Activated CD8-positive, alpha-beta T cell treated with anti-CD3 and anti-CD28 coated beads, Interleukin-2, amount 10 ng/mL, durations not matched to agents 7 days and 5 days (primary cell): ENCODE measurements around the gene SMIM7. TPM values are rescaled to one million over a fixed set of nuclear protein-coding genes. Genes with fewer than 3 reads are reported as not detected.
"Not testable (repeated sequence)": the region's sequence is repeated elsewhere in the genome, so short reads cannot be mapped to it uniquely, and the experiment has no call there.

Experiments used
- ATAC-seq: fragments of 150-1000 bp; cut with Tn5 transposase; one replicate; pipeline ENCODE4 v1.10.0; 2021; ENCODE audit warnings: moderate library complexity
- CTCF ChIA-PET: fragments of 350-600 bp; sonication (Branson Sonifier 250); formaldehyde crosslinking; loops from one replicate; lab custom pipeline; 2021; ENCODE audit warnings: antibody characterized with exemption; lab: Charles Lee
- POLR2A ChIA-PET: fragments of 350-600 bp; sonication (Branson Sonifier 250); formaldehyde crosslinking; loops from one replicate; lab custom pipeline; 2021; ENCODE audit warnings: antibody characterized with exemption; lab: Charles Lee
- DNase-seq: peaks from one replicate; pipeline ENCODE4 v3.0.0-alpha.2; 2020
- H3K27ac Mint-ChIP-seq: one replicate; pipeline ENCODE4 v1.8.0; 2021; ENCODE audit warnings: mild to moderate bottlenecking, mixed read lengths
- H3K27me3 Mint-ChIP-seq: one replicate; pipeline ENCODE4 v1.8.0; 2021; ENCODE audit warnings: low read depth, mixed read lengths
- H3K36me3 Mint-ChIP-seq: one replicate; pipeline ENCODE4 v1.8.0; 2021; ENCODE audit warnings: low read depth, mixed read lengths
- H3K4me1 Mint-ChIP-seq: one replicate; pipeline ENCODE4 v1.8.0; 2021; ENCODE audit warnings: low read depth, mixed read lengths
- H3K4me3 Mint-ChIP-seq: one replicate; pipeline ENCODE4 v1.8.0; 2021; ENCODE audit warnings: mild to moderate bottlenecking, mixed read lengths
- H3K9me3 Mint-ChIP-seq: one replicate; pipeline ENCODE4 v1.8.0; 2022; ENCODE audit warnings: mixed read lengths; ENCODE audit not compliant: insufficient read depth
- total RNA-seq, 2 experiments: library from RNA; stranded (reverse); gene quantifications; one replicate each; pipeline ENCODE4 v1.2.3, GENCODE V29; 2021

The SMIM7 gene
- total RNA-seq: 10 to 100 TPM; 51.5 to 53.5 TPM

DNA sequence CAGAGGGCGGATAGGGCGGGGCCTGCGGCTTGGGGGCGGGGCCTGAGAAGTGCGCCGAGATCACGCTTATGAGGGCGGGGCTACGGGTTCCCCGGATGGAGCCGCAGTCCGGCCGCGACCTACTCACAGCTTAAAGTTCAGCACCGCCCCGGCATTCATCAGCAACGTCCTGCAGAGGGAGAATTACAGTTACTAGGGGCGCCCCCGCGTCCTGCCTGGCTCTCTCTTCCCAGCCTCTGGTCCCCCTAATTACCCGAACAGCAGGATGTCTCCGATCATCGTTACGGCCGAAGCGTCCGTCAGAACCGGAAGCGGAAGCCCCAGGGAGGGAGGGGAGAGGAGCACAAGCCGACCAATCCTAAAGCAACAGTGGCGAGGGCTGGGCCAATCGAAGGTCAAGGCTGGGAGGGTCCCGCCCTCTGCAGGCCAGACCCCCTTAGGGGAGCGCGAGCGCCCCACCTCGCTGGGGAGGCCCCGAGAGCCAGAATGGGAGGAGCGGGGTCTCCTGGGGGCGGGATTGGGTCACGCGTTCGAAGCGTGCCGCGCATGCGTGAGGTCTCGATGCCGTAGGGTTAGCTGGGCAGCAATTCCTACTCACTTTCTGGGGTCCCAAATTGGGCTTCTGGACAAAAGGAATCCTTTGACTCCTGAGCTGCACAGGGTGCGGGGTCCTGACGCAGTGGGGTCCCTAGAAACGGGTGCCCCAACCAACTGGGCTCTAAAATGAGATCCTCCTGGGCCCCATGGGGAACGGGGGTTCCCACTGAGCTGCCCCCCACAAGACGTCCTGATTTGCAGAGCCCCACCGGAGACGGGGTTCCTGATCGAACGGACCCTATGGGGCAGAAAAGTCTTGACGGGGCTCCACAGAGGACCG is at the start of gene SMIM7:
Gene SMIM7, minus strand, starts transcription at position 313 of the 877 bp plus-strand sequence. Its CDS starts 34 bp downstream, at position 279.
- CTCF ChIA-PET: interaction anchor here (0.8 kb wide), 1 partner anchor 13 kb away, joined by 3 read pairs; no protein-coding TSS in a partner anchor
- peaks cover 50% of the 10 kb centered on the region for H3K4me1 Mint-ChIP-seq
- peak within 1 kb of the TSS; percentile 92 for H3K4me3 Mint-ChIP-seq
- POLR2A ChIA-PET: interaction anchor here (0.5 to 4.0 kb wide), 12 partner anchors 11 to 581 kb away, joined by 3 to 27 read pairs (median 4); partner anchors contain the start of genes C19orf44, CALR3 and MED26
- peaks cover 18% of the 10 kb centered on the region for H3K27me3 Mint-ChIP-seq
- ATAC-seq (peak; percentile 99), DNase-seq (peak; percentile 99)
- H3K36me3 Mint-ChIP-seq: peaks cover 29% of the 10 kb centered on the region
- peak within 1 kb of the TSS; percentile 97 for H3K27ac Mint-ChIP-seq
- no peaks in the 10 kb centered on the region for H3K9me3 Mint-ChIP-seq

DNA sequence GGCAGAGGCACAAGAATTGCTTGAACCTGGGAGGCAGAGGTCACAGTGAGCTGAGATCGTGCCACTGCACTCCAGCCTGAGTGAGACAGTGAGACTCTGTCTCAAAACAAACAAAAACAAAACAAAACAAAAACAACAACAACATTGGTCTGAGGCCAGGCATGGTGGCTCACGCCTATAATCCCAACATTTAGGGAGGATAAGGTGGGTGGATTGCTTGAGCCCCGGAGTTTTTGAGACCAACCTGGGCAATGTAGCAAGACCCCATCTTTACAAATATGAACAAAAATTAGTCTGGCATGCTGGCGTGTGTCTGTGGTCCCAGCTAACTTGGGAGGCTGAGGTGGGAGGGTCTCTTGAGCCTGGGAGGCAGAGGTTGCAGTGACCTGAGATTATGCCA is 43.7 kb upstream of the SMIM7 start:
- ChIA-PET POLR2A (no interaction called here), CTCF (interaction anchor here (1.2 to 1.9 kb wide), 2 partner anchors 9 to 11 kb away, joined by 3 to 6 read pairs; no protein-coding TSS in a partner anchor)
- DNase-seq: no peak
- no peaks in the 10 kb centered on the region for H3K27me3 Mint-ChIP-seq
- no peak overlapping the region for H3K4me3 Mint-ChIP-seq
- H3K9me3 Mint-ChIP-seq: no peaks in the 10 kb centered on the region
- no peak overlapping the region for H3K27ac Mint-ChIP-seq
- H3K4me1 Mint-ChIP-seq: no peaks in the 10 kb centered on the region
- ATAC-seq: no peak
- no peaks in the 10 kb centered on the region for H3K36me3 Mint-ChIP-seq

DNA sequence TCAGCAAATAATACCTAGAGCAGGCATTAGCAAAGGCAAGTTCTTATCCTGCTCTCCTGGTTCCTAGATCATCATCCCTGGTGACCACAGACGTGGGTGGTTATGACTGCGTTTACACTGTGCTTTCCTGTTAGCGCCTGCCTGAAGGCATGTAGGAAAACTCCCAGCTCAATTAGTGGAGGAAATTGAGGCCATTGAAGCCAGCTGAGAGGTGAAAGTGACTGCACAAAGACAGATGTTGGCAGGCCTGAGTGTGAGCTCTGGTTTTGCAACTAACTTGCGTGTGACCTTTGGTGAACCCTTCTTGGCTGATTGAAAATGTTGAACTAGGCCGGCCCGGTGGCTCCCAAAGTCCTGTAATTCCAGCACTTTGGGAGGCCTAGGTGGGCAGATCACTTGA is 42.2 kb upstream of the SMIM7 start:
- H3K9me3 Mint-ChIP-seq: no peaks in the 10 kb centered on the region
- H3K27ac Mint-ChIP-seq: no peak overlapping the region
- ATAC-seq (no peak), DNase-seq (no peak)
- no peaks in the 10 kb centered on the region for H3K36me3 Mint-ChIP-seq
- H3K4me1 Mint-ChIP-seq: no peaks in the 10 kb centered on the region
- no peak overlapping the region for H3K4me3 Mint-ChIP-seq
- no peaks in the 10 kb centered on the region for H3K27me3 Mint-ChIP-seq
- ChIA-PET CTCF (no interaction called here), POLR2A (no interaction called here)

DNA sequence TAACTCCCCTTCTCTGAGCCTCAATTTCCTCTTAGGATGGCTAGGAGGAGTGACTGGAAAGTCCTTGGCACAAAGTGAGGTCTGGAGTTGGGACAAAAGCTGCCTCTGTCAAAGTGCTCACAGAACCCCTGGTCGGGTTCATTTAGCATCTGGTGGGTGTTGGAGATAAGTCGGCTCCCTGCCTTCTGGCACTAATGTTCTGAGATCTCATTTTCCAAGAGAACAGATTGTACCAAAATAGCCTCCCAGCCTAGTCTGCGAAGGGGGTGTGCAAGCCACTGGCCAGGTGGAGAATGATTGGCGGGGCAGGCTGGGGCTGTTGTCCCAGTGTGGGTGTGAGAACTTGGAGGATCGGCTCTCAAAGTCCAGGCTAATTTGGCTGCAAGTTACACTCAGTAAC is 39.0 kb upstream of the SMIM7 start:
- ATAC-seq (no peak), DNase-seq (no peak)
- no peak overlapping the region for H3K27ac Mint-ChIP-seq
- POLR2A ChIA-PET: no interaction called here
- H3K36me3 Mint-ChIP-seq: no peaks in the 10 kb centered on the region
- no peaks in the 10 kb centered on the region for H3K9me3 Mint-ChIP-seq
- H3K4me1 Mint-ChIP-seq: no peaks in the 10 kb centered on the region
- CTCF ChIA-PET: no interaction called here
- H3K27me3 Mint-ChIP-seq: no peaks in the 10 kb centered on the region
- no peak overlapping the region for H3K4me3 Mint-ChIP-seq

DNA sequence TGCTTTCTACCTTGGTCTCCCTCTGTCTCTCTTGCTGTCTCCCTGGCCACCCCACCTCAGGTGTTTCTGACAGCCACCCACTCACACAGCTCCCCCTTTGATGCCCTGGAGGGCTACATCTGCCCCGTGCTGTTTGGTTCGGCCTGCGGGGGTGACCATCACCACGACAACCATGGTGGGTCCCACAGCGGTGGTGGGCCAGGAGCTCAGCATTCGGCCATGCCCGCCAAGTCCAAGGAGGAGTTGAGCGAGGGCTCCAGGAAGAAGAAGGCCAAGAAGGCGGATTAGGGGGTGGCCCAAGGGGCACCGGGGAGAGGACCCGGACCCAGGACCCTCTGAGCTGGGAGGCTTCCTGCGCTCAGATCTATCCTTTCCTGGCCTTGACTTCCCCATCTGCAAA is 28.1 kb upstream of the SMIM7 start:
- H3K27me3 Mint-ChIP-seq: peaks cover 2% of the 10 kb centered on the region
- H3K27ac Mint-ChIP-seq: no peak overlapping the region
- H3K4me3 Mint-ChIP-seq: no peak overlapping the region
- DNase-seq: no peak
- CTCF ChIA-PET: no interaction called here
- POLR2A ChIA-PET: no interaction called here
- no peaks in the 10 kb centered on the region for H3K9me3 Mint-ChIP-seq
- no peak for ATAC-seq
- H3K36me3 Mint-ChIP-seq: no peaks in the 10 kb centered on the region
- no peaks in the 10 kb centered on the region for H3K4me1 Mint-ChIP-seq

DNA sequence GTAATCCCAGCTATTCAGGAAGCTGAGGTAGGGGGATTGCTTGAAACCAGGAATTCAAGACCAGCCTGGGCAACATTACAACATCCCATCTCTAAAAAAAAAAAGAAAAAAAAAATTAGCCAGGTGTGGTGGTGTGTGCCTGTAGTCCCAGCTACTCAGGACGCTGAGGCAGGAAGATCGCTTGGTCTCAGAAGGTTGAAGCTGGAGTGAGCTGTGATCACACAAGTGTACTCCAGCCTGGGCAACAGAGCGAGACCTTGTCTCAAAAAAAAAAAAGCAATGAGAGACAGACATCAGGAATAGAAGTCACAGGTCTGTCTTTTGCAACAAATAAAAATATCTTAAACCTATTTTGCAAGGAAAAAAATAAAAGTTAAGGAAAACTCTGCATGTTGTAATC is 24.3 kb upstream of the SMIM7 start:
- ATAC-seq (no peak), DNase-seq (no peak)
- no peak overlapping the region for H3K27ac Mint-ChIP-seq
- ChIA-PET POLR2A (no interaction called here), CTCF (no interaction called here)
- no peaks in the 10 kb centered on the region for H3K27me3 Mint-ChIP-seq
- no peaks in the 10 kb centered on the region for H3K9me3 Mint-ChIP-seq
- H3K4me3 Mint-ChIP-seq: no peak overlapping the region
- no peaks in the 10 kb centered on the region for H3K4me1 Mint-ChIP-seq
- H3K36me3 Mint-ChIP-seq: no peaks in the 10 kb centered on the region

DNA sequence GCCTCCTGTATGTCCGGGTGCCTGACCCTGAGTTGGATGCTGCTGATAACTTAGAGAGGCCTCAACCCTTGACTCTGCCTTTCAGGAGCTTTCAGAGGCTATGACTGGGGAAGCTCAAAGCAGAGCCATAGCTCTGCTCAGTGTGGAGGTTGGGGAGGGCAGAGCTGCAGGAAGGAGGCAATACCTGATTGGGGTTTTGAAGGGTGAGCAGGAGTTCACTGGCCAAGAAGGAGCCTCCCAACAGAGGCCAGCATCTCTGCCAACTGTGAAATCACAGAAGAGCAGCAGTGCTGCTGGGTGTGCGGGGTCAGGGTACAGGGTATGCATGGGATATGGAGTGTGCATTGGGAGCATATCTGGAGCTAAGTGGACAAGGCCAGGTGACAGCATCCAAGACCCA is 22.6 kb upstream of the SMIM7 start:
- CTCF ChIA-PET: no interaction called here
- ATAC-seq (no peak), DNase-seq (no peak)
- Mint-ChIP-seq H3K27ac (no peak overlapping the region), H3K27me3 (no peaks in the 10 kb centered on the region), H3K9me3 (no peaks in the 10 kb centered on the region), H3K4me1 (no peaks in the 10 kb centered on the region), H3K36me3 (no peaks in the 10 kb centered on the region), H3K4me3 (no peak overlapping the region)
- POLR2A ChIA-PET: no interaction called here

DNA sequence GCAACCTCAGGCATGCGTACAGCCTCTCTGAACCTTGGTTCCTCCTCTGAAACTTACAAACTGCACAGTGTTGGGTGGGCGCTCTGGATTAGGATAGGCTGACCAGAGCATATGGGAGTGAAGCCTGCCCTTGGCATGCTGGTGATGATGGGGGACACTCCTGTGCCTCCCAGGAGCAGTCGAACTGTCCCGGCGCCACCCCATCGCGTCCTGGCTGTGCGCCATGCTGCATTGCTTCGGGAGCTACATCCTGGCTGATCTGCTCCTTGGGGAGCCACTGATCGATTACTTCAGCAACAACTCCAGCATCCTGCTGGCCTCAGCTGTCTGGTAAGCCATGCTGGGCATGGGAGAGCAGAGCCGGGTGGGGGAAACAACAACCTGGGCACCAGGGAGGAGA is 19.9 kb upstream of the SMIM7 start:
- H3K27me3 Mint-ChIP-seq: no peaks in the 10 kb centered on the region
- no peaks in the 10 kb centered on the region for H3K4me1 Mint-ChIP-seq
- DNase-seq (no peak), ATAC-seq (no peak)
- no peaks in the 10 kb centered on the region for H3K36me3 Mint-ChIP-seq
- no peak overlapping the region for H3K4me3 Mint-ChIP-seq
- H3K27ac Mint-ChIP-seq: no peak overlapping the region
- POLR2A ChIA-PET: no interaction called here
- CTCF ChIA-PET: no interaction called here
- no peaks in the 10 kb centered on the region for H3K9me3 Mint-ChIP-seq

DNA sequence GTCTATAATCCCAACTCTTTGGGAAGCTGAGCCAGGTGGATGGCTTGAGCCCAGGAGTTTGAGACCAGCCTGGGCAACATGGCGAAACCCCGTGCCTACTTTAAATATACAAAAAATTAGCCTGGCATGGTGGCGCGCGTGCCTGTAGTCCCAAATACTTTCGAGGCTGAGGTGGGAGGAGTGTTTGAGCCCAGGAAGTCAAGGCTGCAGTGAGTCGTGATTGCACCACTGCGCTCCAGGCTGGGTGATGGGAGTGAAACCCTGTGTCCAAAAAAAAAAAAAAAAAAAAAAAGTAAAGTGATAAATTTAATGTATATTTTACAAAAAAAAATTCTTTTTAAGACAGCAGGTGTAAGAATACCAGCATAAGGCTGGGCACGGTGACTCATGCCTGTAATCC is 18.6 kb upstream of the SMIM7 start:
- H3K27ac Mint-ChIP-seq: no peak overlapping the region
- POLR2A ChIA-PET: no interaction called here
- DNase-seq: no peak
- no peaks in the 10 kb centered on the region for H3K9me3 Mint-ChIP-seq
- H3K4me1 Mint-ChIP-seq: no peaks in the 10 kb centered on the region
- H3K36me3 Mint-ChIP-seq: no peaks in the 10 kb centered on the region
- no peak overlapping the region for H3K4me3 Mint-ChIP-seq
- CTCF ChIA-PET: no interaction called here
- no peaks in the 10 kb centered on the region for H3K27me3 Mint-ChIP-seq
- no peak for ATAC-seq

DNA sequence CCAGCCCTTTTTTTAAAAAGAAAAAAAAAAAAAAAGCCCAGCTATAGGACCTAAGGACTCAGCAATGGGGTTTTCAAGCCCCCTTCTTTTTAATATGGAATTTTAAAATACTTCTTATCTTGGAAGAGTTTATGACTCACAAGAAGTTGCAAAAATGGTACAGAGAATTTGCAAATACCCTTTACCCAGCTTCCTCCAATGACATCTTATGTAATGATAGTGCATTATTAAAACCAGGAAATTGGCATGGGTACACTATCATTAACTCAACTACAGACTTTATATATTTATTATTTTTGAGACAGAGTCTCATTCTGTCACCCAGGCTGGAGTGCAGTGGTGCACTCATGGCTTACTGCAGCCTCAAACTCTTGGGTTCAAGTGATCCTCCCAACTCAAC is 17.1 kb upstream of the SMIM7 start:
- ChIA-PET CTCF (no interaction called here), POLR2A (no interaction called here)
- no peaks in the 10 kb centered on the region for H3K9me3 Mint-ChIP-seq
- H3K27me3 Mint-ChIP-seq: no peaks in the 10 kb centered on the region
- H3K4me3 Mint-ChIP-seq: no peak overlapping the region
- no peaks in the 10 kb centered on the region for H3K36me3 Mint-ChIP-seq
- DNase-seq (no peak), ATAC-seq (no peak)
- no peak overlapping the region for H3K27ac Mint-ChIP-seq
- no peaks in the 10 kb centered on the region for H3K4me1 Mint-ChIP-seq

DNA sequence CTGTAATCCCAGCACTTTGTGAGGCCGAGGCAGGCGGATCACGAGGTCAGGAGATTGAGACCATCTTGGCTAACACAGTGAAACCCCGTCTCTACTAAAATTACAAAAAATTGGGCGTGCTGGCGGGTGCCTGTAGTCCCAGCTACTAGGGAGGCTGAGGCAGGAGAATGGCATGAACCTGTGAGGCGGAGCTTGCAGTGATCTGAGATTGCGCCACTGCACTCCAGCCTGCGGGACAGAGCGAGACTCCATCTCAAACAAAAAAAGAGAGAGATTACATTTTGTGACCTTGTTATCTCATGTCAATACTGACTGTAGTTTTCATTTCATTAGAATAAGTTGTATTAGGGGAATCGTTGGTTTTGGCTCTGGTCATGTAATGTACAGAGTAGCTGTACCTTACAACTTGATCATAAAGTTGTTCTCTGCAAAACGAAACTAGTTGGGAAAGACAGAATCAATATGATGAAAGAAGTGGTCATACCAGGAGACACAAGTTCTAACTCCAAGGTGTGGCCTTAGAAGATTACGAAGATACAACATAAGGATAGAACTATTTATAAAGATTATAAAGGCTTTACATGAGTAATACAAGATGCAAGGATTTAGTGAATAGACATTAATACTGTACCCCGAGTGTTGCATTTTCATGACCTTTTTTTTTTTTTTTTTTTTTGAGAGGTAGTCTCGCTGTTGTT is 16.3 kb upstream of the SMIM7 start:
- Mint-ChIP-seq H3K4me3 (no peak overlapping the region), H3K9me3 (no peaks in the 10 kb centered on the region), H3K4me1 (no peaks in the 10 kb centered on the region), H3K27ac (no peak overlapping the region), H3K27me3 (no peaks in the 10 kb centered on the region), H3K36me3 (no peaks in the 10 kb centered on the region)
- POLR2A ChIA-PET: no interaction called here
- ATAC-seq (no peak), DNase-seq (no peak)
- CTCF ChIA-PET: no interaction called here

DNA sequence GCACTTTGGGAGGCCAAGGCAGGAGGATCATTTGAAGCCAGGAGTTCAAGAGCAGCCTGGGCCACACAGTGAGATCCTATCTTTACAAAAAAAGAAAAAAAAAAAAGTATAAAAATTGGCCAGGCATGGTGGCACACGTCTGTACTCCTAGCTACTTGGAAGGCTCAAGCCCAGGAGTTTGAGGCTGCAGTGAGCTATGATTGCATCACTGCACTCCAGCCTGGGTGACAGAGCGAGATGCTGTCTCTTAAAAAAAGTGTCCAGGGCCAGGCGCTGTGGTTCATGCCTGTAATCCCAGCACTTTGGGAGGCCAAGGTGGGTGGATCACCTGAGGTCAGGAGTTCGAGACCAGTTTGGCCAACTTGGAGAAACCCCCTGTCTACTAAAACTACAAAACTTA is 13.9 kb upstream of the SMIM7 start:
- DNase-seq, ATAC-seq, H3K9me3 Mint-ChIP-seq, H3K27me3 Mint-ChIP-seq, H3K27ac Mint-ChIP-seq, POLR2A ChIA-PET, H3K4me3 Mint-ChIP-seq, H3K36me3 Mint-ChIP-seq, H3K4me1 Mint-ChIP-seq, CTCF ChIA-PET: not testable (repeated sequence)
